ENCODE results near the gene ULBP3. TPM values are rescaled to one million over a fixed set of nuclear protein-coding genes. Genes with fewer than 3 reads are reported as not detected.

The ULBP3 gene
- total RNA-seq, 1 experiment from 2014 or later: 18.4 TPM

DNA sequence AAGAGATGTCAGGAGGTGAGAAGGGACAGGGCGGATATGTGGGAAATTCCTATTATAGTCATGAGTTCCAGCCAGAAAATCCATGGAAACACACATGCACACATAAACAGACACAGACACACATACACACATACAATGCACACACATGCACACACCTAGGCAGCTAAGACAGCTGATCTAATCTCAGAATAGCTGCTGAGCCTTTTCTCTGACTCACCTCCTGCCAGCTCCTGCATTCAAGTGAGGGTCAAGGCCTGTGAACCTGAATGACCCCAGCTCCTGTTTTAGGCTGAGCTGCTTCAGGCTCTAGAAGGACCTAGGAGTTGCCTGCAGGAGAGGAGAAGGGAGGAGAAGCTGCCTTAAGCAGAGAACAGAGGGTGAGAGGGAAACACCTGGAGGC lies 22.0 kb downstream of the ULBP3 start:
- BruUV-seq (replicated peaks): no TSS peak
- no peaks in the 10 kb centered on the region for H3K79me2 ChIP-seq (ENCODE audit: insufficient read depth, low read length)
- H3K36me3 ChIP-seq (ENCODE audit: control insufficient read depth in 1 of 2, insufficient read depth in 2 of 2, low read length in 2 of 2): no peaks in the 10 kb centered on the region
- no peak for TF ChIP-seq TCF7L2 (IDR thresholded peaks at IDR 0.05; ENCODE audit: borderline replicate concordance, extremely low read depth, insufficient read depth, insufficient read length)
- no peak for TF ChIP-seq YY1 (IDR thresholded peaks at IDR 0.05; ENCODE audit: extremely low read depth, insufficient replicate concordance, low read depth, low read length)
- TF ChIP-seq CBX3 (IDR thresholded peaks at IDR 0.05; ENCODE audit: low read depth): no peak
- no peak for TF ChIP-seq EZH2phosphoT487 (IDR thresholded peaks at IDR 0.05; ENCODE audit: borderline replicate concordance)
- TF ChIP-seq, protein P1, sequence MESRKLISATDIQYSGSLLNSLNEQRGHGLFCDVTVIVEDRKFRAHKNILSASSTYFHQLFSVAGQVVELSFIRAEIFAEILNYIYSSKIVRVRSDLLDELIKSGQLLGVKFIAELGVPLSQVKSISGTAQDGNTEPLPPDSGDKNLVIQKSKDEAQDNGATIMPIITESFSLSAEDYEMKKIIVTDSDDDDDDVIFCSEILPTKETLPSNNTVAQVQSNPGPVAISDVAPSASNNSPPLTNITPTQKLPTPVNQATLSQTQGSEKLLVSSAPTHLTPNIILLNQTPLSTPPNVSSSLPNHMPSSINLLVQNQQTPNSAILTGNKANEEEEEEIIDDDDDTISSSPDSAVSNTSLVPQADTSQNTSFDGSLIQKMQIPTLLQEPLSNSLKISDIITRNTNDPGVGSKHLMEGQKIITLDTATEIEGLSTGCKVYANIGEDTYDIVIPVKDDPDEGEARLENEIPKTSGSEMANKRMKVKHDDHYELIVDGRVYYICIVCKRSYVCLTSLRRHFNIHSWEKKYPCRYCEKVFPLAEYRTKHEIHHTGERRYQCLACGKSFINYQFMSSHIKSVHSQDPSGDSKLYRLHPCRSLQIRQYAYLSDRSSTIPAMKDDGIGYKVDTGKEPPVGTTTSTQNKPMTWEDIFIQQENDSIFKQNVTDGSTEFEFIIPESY (IDR thresholded peaks at IDR 0.05; ENCODE audit: extremely low read depth, insufficient replicate concordance, low read length): no peak
- no peak for TF ChIP-seq CEBPB (IDR thresholded peaks at IDR 0.05; ENCODE audit: low read depth)
- TF ChIP-seq, protein P2, sequence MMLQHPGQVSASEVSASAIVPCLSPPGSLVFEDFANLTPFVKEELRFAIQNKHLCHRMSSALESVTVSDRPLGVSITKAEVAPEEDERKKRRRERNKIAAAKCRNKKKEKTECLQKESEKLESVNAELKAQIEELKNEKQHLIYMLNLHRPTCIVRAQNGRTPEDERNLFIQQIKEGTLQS (IDR thresholded peaks at IDR 0.05): no peak
- TF ChIP-seq ZNF274 (IDR thresholded peaks at IDR 0.05; ENCODE audit: low read depth, low read length): no peak
- no peak for TF ChIP-seq SP1 (IDR thresholded peaks at IDR 0.05; ENCODE audit: low read depth)
- H3K9ac ChIP-seq (ENCODE audit: low read length): no peak overlapping the region
- intact Hi-C loops (cut with micrococcal nuclease): no loop called here
- no peaks in the 10 kb centered on the region for H4K20me1 ChIP-seq (ENCODE audit: insufficient read depth)
- H3K27ac ChIP-seq (ENCODE audit: low read depth, low read length): no peak overlapping the region
- peaks cover 0 to 5% of the 10 kb centered on the region in 2 experiments; a peak in 2 of 4 replicates for H3K4me1 ChIP-seq (ENCODE audit: control insufficient read depth in 1 of 2, insufficient read depth in 2 of 2, low read length in 2 of 2)
- DNase-seq (ENCODE audit: low read depth, low spot score): no peak
- no peak overlapping the region for H3K4me3 ChIP-seq (replicated peaks in 1 of 2; ENCODE audit: low read depth in 1 of 2, low read length in 2 of 2)
- no peak overlapping the region for H3K4me2 ChIP-seq (ENCODE audit: low read length)
- ChIA-PET CTCF (no interaction called here), RAD21 (ENCODE audit: low non-redundant PET in 1 of 2, low total read pairs in 2 of 2, uncharacterized antibody in 2 of 2, unreplicated experiment in 2 of 2) (no interaction called here), POLR2A (no interaction called here)
- ATAC-seq: 0 out of 2 replicates have a peak, but pooled peaks have one; percentile 22
- H3K27me3 ChIP-seq (ENCODE audit: insufficient read depth, low read length): no peaks in the 10 kb centered on the region
- no peaks in the 10 kb centered on the region for H3K9me3 ChIP-seq (ENCODE audit: control insufficient read depth in 1 of 2, insufficient read depth in 1 of 2, low read depth in 1 of 2, low read length in 2 of 2)
- no peak overlapping the region for H2AFZ ChIP-seq (ENCODE audit: low read depth, low read length, poor library complexity, severe bottlenecking)
- no peaks in the 10 kb centered on the region for H3K9me2 ChIP-seq (ENCODE audit: insufficient read depth)

Data from HCT116 (cell line).